Ovary (tissue), 3 donors: ENCODE results near the gene CCDC188.

Source experiments
- CTCF ChIP-seq, 3 donors: fragments of 450-650 bp in 2 of 3; fragments of 200-600 bp in 1 of 3; IDR thresholded peaks; one replicate each; pipeline versions ENCODE4 v1.5.1 to v1.8.0; 2016 to 2022; ENCODE audit warnings: antibody characterized with exemption in 3 of 3, mild to moderate bottlenecking in 1 of 3
- POLR2A ChIP-seq: fragments of 450-650 bp; IDR thresholded peaks from one replicate; pipeline ENCODE4 v1.6.1; 2017; ENCODE audit warnings: antibody characterized with exemption, mild to moderate bottlenecking, moderate library complexity
- donor health status: DM: no; HTN: no; CAD: no.

GRCh38 chr22:20099099-20099711, 51.6 kb downstream of the CCDC188 start:
- TF ChIP-seq CTCF (IDR thresholded peaks at IDR 0.05), result no peak
- no peak for TF ChIP-seq POLR2A
